Smooth muscle cell of the pulmonary artery (primary cell): ENCODE data around the gene HAP1. TPM values are rescaled to one million over a fixed set of nuclear protein-coding genes. Genes with fewer than 3 reads are reported as not detected.

Experiments
- total RNA-seq: library from RNA; depleted of rRNA; stranded (reverse); fragments of >200 nt; gene quantifications from 2 replicates; pipeline ENCODE4 v1.2.3, GENCODE V29; 2014

HAP1 gene, protein sequence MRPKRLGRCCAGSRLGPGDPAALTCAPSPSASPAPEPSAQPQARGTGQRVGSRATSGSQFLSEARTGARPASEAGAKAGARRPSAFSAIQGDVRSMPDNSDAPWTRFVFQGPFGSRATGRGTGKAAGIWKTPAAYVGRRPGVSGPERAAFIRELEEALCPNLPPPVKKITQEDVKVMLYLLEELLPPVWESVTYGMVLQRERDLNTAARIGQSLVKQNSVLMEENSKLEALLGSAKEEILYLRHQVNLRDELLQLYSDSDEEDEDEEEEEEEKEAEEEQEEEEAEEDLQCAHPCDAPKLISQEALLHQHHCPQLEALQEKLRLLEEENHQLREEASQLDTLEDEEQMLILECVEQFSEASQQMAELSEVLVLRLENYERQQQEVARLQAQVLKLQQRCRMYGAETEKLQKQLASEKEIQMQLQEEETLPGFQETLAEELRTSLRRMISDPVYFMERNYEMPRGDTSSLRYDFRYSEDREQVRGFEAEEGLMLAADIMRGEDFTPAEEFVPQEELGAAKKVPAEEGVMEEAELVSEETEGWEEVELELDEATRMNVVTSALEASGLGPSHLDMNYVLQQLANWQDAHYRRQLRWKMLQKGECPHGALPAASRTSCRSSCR
- total RNA-seq, result under 0.01 and 0.07 TPM in 2 replicates

DNA sequence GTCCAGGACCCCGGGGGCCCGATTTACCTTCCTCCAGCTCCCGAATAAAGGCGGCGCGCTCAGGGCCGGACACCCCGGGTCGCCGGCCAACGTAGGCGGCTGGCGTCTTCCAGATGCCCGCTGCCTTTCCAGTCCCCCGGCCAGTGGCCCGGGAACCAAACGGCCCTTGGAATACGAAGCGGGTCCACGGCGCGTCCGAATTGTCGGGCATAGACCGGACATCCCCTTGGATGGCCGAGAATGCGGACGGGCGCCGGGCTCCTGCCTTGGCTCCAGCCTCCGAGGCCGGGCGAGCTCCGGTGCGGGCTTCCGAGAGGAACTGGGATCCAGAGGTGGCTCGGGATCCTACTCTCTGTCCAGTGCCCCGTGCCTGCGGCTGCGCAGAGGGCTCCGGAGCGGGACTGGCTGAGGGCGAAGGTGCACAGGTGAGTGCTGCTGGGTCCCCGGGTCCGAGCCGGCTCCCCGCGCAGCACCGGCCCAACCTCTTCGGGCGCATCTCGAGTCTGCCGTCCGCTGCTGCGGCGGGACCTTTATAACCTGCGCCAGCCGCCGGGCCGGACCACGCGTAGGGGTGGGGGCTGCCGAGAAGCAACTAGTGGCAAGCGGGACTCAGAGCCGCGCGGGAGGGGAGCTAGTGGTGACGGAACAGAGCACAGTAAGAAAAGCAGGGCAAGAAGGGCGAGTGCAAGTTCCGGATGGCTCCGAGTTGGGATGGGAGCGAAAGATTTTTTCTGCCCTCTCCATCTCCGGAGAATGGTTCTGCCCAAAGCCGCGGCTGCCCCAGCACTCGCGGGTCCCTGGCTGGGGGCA lies at the start of gene HAP1:
Gene HAP1 (minus strand): TSS at position 505 of the 810 bp plus-strand sequence. CDS start 9 bp downstream, at position 496.

DNA sequence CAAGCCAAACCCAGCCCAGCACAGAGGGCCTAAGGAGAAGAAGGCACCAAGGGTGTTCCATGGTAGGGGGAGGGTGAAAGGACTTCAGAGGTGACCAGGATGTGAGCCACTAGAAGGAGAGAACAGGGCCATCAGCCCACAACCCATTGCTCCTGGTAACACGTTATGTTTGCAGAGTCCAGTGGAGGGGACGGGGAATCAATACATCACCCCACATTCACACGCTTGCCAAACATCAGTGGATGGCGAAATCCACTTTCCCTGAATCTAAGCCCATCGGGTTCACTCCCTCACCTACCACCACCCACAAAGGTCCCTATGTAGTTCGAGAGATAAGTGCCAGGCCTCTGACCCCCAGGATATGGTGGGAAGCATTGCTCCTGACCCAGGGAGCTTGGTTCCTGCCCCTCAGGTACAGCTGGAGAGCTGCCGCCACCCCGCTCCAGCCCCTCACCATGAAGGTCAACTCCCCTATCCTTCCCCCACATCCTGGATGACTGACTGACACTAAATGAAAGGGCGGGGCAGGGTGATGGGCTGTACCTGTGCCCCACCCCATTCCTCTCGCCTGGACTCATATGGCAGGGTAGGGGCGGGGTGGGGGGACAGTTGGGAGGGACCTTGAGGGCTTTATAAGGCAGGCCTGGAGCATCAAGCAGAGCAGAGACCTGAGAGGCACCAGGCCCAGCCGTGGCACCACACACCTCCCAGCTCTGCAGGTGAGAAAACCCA lies 22.6 kb downstream of the HAP1 start, which contains the start of gene GAST:
Gene GAST (plus strand): TSS at position 663 of the 732 bp plus-strand sequence. CDS start 3,106 bp downstream, outside the sequence.

DNA sequence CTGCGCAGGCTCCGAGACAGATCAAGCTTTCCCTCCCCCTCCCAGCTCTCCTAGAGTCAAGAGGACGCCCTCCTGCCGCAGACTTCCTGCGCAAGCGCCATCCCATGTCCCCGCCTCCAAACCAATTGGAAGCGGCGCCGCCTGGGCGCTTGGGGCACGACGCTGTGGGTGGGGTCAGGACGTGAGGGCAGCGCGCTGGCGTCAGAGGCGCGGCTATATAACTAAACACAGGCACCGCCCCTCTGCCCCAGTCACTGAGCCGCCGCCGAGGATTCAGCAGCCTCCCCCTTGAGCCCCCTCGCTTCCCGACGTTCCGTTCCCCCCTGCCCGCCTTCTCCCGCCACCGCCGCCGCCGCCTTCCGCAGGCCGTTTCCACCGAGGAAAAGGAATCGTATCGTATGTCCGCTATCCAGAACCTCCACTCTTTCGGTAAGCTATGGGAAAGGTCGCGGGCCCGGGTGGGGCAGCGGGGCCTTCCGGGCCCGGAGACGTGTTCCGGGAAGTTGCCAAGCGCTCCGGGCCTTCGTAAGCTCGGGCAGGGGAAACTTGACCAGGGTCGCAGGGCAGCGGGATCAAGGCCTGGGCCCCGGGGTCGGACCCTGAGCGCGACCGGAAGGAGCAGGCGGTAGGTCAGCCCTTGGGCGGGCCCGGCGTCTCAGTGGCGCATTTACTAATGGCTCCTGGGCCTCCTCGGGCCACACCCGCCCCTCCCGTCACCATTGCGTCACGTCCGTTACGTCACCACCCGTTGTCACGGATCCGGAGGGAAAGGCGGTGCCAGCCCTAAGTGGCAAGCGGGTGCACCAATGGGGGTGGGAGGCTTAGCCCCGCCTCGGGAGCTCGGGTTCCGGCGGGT lies 45.6 kb downstream of the HAP1 start, which contains the start of gene EIF1:
Gene EIF1 (plus strand): TSS at position 245 of the 856 bp plus-strand sequence. CDS start 154 bp downstream, at position 399.

Other genes with a start within 250 kb of the HAP1 start
- not detected in 2 replicates for gene KRT36, start 244.7 kb downstream of the HAP1 start, total RNA-seq
- not detected in 2 replicates for gene KRT13, start 229.0 kb downstream of the HAP1 start, total RNA-seq
- gene KRT15, start 215.8 kb downstream of the HAP1 start, total RNA-seq, result 0.13 and 2.8 TPM in 2 replicates
- 17.7 and 120 TPM in 2 replicates for gene KRT19, start 206.3 kb downstream of the HAP1 start, total RNA-seq
- gene KRT9, start 162.6 kb downstream of the HAP1 start, total RNA-seq, result 0.07 TPM in 2 replicates
- 0.59 and 1.3 TPM in 2 replicates for gene KRT14, start 147.7 kb downstream of the HAP1 start, total RNA-seq
- 1.3 and 2.9 TPM in 2 replicates for gene KRT16, start 121.9 kb downstream of the HAP1 start, total RNA-seq
- gene KRT17, start 110.1 kb downstream of the HAP1 start, total RNA-seq, result 3.0 and 9.0 TPM in 2 replicates
- 118 and 125 TPM in 2 replicates for gene EIF1, start 45.8 kb downstream of the HAP1 start, total RNA-seq
- not detected in 2 replicates for gene GAST, start 22.3 kb downstream of the HAP1 start, total RNA-seq
- gene JUP, start 52.1 kb upstream of the HAP1 start, total RNA-seq, result 21.6 and 40.7 TPM in 2 replicates
- gene P3H4, start 77.3 kb upstream of the HAP1 start, total RNA-seq, result 123 and 132 TPM in 2 replicates
- 1,081 and 1,383 TPM in 2 replicates for gene FKBP10, start 78.4 kb upstream of the HAP1 start, total RNA-seq
- 49.4 and 52.9 TPM in 2 replicates for gene NT5C3B, start 101.6 kb upstream of the HAP1 start, total RNA-seq
- gene KLHL10, start 103.2 kb upstream of the HAP1 start, total RNA-seq, result 0.20 and 0.26 TPM in 2 replicates
- 28.5 and 34.1 TPM in 2 replicates for gene KLHL11, start 130.8 kb upstream of the HAP1 start, total RNA-seq
- gene ACLY, start 184.3 kb upstream of the HAP1 start, total RNA-seq, result 199 and 311 TPM in 2 replicates
- 0.46 and 0.72 TPM in 2 replicates for gene ODAD4, start 196.0 kb upstream of the HAP1 start, total RNA-seq
- gene CNP, start 232.2 kb upstream of the HAP1 start, total RNA-seq, result 51.7 and 87.2 TPM in 2 replicates